CD4-positive, CD25-positive, alpha-beta regulatory T cell (primary cell): ENCODE results near the gene HIRA. TPM values are rescaled to one million over a fixed set of nuclear protein-coding genes. Genes with fewer than 3 reads are reported as not detected.
"Not testable (repeated sequence)": the region's sequence is repeated elsewhere in the genome, so short reads cannot be mapped to it uniquely, and the experiment has no call there.

Experiments used
- ATAC-seq, 2 donors: fragments of 150-1000 bp; cut with Tn5 transposase; one replicate each; pipeline ENCODE4 v1.10.0; 2021; ENCODE audit warnings: low read depth in 2 of 2, moderate number of reproducible peaks in 2 of 2, moderate library complexity in 1 of 2
- DNase-seq, 3 donors: peaks; one replicate each; pipeline versions ENCODE4 v3.0.0 to v3.0.0-alpha.2; 2012 to 2022; ENCODE audit warnings: mixed read lengths in 1 of 3
- H3K27ac ChIP-seq: one replicate; pipeline ENCODE4 v1.7.0; 2013; ENCODE audit warnings: mild to moderate bottlenecking, low read length; ENCODE audit not compliant: insufficient read depth, poor library complexity, severe bottlenecking
- H3K27me3 ChIP-seq: one replicate; pipeline ENCODE4 v1.7.0; 2013; ENCODE audit warnings: low read length; ENCODE audit not compliant: control insufficient read depth, insufficient read depth
- H3K36me3 ChIP-seq: one replicate; pipeline ENCODE4 v1.7.0; 2013; ENCODE audit warnings: mild to moderate bottlenecking, low read length, moderate library complexity; ENCODE audit not compliant: control insufficient read depth, insufficient read depth
- H3K4me1 ChIP-seq: 2 replicates; pipeline ENCODE4 v1.7.0; 2013; ENCODE audit warnings: mild to moderate bottlenecking, low read length; ENCODE audit not compliant: insufficient read depth, control insufficient read depth, poor library complexity, severe bottlenecking
- H3K4me3 ChIP-seq: one replicate; pipeline ENCODE4 v1.7.0; 2013; ENCODE audit warnings: low read depth, mild to moderate bottlenecking, low read length, moderate library complexity
- H3K9me3 ChIP-seq, 2 experiments: 1 replicate in 1 of 2; 2 replicates in 1 of 2; pipeline ENCODE4 v1.7.0; 2013; ENCODE audit warnings: low read length in 2 of 2, mild to moderate bottlenecking in 1 of 2, moderate library complexity in 1 of 2; ENCODE audit not compliant: control insufficient read depth in 2 of 2
- H3K27ac Mint-ChIP-seq, 3 donors: one replicate each; pipeline ENCODE4 v1.8.0; 2020 to 2022; ENCODE audit warnings: mild to moderate bottlenecking in 3 of 3, mixed read lengths in 3 of 3, moderate library complexity in 2 of 3
- H3K27me3 Mint-ChIP-seq: one replicate; pipeline ENCODE4 v1.8.0; 2022; ENCODE audit warnings: mild to moderate bottlenecking, mixed read lengths
- H3K36me3 Mint-ChIP-seq: one replicate; pipeline ENCODE4 v1.8.0; 2020; ENCODE audit warnings: mixed read lengths
- H3K4me1 Mint-ChIP-seq, 4 donors: one replicate each; pipeline ENCODE4 v1.8.0; 2020 to 2022; ENCODE audit warnings: mixed read lengths in 4 of 4, mild to moderate bottlenecking in 1 of 4
- H3K4me3 Mint-ChIP-seq, 4 donors: one replicate each; pipeline ENCODE4 v1.8.0; 2020 to 2022; ENCODE audit warnings: mild to moderate bottlenecking in 4 of 4, mixed read lengths in 4 of 4, moderate library complexity in 3 of 4
- H3K9me3 Mint-ChIP-seq, 7 donors: one replicate each; pipeline ENCODE4 v1.8.0; 2020 to 2022; ENCODE audit warnings: mixed read lengths in 7 of 7, mild to moderate bottlenecking in 3 of 7, moderate library complexity in 2 of 7
- polyA plus RNA-seq, 4 donors: library from polyadenylated mRNA; unstranded; fragments of 300-500 nt; fragmentation: Illumina TruSeq; gene quantifications; one replicate each; pipeline ENCODE4 v1.2.3, GENCODE V29; 2021
- total RNA-seq: library from RNA; stranded (reverse); gene quantifications from one replicate; pipeline ENCODE4 v1.2.3, GENCODE V29; 2022

HIRA gene
- total and polyA plus RNA-seq, 5 donors from 2014 or later, result 1.4 to 30.2 (median 3.0) TPM

DNA sequence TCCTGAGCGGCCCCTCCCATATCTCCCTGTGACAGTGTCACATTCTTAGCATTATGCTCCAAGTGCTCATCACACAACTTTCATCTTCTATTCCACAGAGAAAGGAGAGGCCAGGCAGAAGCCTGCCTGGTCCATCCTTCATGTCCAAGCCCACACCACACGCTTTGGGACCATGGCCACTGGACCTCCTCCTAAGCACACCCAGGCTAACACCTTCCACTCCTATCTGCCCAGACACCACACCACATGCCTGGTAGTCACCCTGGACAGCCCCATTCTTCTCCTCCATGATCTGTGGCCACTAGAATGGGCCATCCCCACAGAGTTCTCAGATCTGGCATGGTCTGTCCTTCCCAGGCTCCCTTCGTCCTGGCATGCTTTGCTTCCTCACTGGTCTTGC lies 55.3 kb downstream of the HIRA start:
- ATAC-seq (no peak), DNase-seq (no peak)
- Mint-ChIP-seq H3K27ac (peak overlapping the region in 2 of 3 donors; percentile 18 to 49), H3K36me3 (peaks cover 44% of the 10 kb centered on the region), H3K9me3 (peaks cover 0 to 2% (median 0%) of the 10 kb centered on the region in 7 donors), H3K4me3 (no peak overlapping the region), H3K4me1 (no peaks in the 10 kb centered on the region), H3K27me3 (no peaks in the 10 kb centered on the region)
- Histone ChIP-seq H3K27ac (no peak overlapping the region), H3K9me3 (no peaks in the 10 kb centered on the region), H3K4me1 (no peaks in the 10 kb centered on the region), H3K27me3 (no peaks in the 10 kb centered on the region), H3K4me3 (no peak overlapping the region), H3K36me3 (peaks cover 67% of the 10 kb centered on the region)

DNA sequence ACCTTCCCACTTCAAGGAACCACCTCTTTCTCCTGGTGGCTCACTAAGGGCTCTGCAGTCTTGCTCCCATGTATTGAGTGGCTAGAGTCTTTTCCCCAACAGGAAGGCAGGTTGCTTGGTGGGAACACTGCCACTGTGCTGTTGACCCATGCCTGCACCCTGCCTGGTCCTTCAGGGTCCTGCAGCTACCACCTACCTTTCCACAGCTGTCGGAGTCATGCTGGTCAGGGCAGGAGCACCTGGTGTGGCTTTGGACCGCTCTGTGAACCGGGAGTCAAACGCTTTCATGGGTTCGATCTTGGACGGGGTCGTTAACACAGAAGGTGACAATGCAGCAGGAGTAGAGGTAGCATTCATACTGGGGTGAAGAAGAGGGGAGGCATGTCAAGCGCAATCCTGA lies 56.1 kb downstream of the HIRA start:
- DNase-seq, result no peak
- H3K36me3 Mint-ChIP-seq, result peaks cover 44% of the 10 kb centered on the region
- ATAC-seq, result no peak
- Histone ChIP-seq H3K4me1 (no peaks in the 10 kb centered on the region), H3K9me3 (no peaks in the 10 kb centered on the region), H3K4me3 (no peak overlapping the region), H3K27ac (no peak overlapping the region), H3K27me3 (no peaks in the 10 kb centered on the region), H3K36me3 (peaks cover 72% of the 10 kb centered on the region)
- H3K9me3 Mint-ChIP-seq, result peaks cover 0 to 2% (median 0%) of the 10 kb centered on the region in 7 donors
- H3K4me1 Mint-ChIP-seq, result no peaks in the 10 kb centered on the region
- H3K4me3 Mint-ChIP-seq, result no peak overlapping the region
- no peaks in the 10 kb centered on the region for H3K27me3 Mint-ChIP-seq
- no peak overlapping the region for H3K27ac Mint-ChIP-seq

DNA sequence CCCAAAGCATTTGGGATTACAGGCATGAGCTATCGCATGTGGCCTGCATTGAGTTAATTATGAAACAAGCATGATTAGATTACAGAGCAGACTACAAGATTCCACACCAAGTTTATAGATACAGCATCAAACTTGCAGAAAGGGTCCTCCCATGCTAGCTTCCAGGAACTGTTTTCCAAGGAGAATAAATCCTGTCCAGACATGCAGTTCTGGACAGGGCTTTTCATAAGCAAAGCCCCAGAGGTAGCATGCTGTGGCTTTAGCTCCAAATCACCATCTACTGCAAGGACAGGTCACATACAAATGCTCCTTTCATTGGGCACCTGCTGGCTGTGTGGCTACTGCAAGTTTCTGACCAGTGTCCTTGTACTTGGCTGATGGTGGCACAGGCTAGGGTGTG lies 57.1 kb downstream of the HIRA start:
- ATAC-seq (no peak), DNase-seq (no peak)
- Histone ChIP-seq H3K36me3 (peaks cover 74% of the 10 kb centered on the region), H3K4me3 (no peak overlapping the region), H3K27me3 (no peaks in the 10 kb centered on the region), H3K27ac (no peak overlapping the region), H3K9me3 (no peaks in the 10 kb centered on the region), H3K4me1 (no peaks in the 10 kb centered on the region)
- Mint-ChIP-seq H3K9me3 (peaks cover 0 to 2% (median 0%) of the 10 kb centered on the region in 7 donors), H3K36me3 (peaks cover 44% of the 10 kb centered on the region), H3K4me3 (no peak overlapping the region), H3K27ac (no peak overlapping the region), H3K4me1 (no peaks in the 10 kb centered on the region), H3K27me3 (no peaks in the 10 kb centered on the region)

DNA sequence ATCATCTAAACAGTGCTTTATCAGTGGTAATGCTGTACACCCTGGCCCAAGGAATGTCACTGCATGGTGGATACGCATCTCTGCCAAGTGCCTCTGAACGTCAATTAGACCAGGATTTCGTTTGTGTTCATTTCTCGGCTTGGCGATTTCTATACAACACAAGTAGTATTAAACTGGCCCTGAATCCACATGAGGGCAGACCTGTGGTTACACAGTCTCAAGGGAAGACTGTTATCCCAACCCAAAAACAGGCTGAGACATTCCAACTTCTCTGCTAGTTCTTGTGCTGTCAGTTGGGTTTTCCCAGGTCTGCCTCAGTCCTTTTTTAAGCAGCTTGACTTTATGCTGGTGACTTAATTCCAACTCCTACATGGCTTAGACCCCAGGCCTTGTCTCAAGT lies 58.1 kb downstream of the HIRA start:
- ATAC-seq (no peak), DNase-seq (no peak)
- peaks cover 47% of the 10 kb centered on the region for H3K36me3 Mint-ChIP-seq
- H3K36me3 ChIP-seq, result peaks cover 80% of the 10 kb centered on the region
- H3K27ac Mint-ChIP-seq, result no peak overlapping the region
- no peaks in the 10 kb centered on the region for H3K27me3 Mint-ChIP-seq
- H3K4me3 Mint-ChIP-seq, result no peak overlapping the region
- no peaks in the 10 kb centered on the region for H3K4me1 Mint-ChIP-seq
- no peak overlapping the region for H3K27ac ChIP-seq
- no peaks in the 10 kb centered on the region for H3K4me1 ChIP-seq
- no peaks in the 10 kb centered on the region for H3K27me3 ChIP-seq
- no peak overlapping the region for H3K4me3 ChIP-seq
- no peaks in the 10 kb centered on the region for H3K9me3 ChIP-seq
- peaks cover 0 to 2% (median 0%) of the 10 kb centered on the region in 7 donors for H3K9me3 Mint-ChIP-seq

DNA sequence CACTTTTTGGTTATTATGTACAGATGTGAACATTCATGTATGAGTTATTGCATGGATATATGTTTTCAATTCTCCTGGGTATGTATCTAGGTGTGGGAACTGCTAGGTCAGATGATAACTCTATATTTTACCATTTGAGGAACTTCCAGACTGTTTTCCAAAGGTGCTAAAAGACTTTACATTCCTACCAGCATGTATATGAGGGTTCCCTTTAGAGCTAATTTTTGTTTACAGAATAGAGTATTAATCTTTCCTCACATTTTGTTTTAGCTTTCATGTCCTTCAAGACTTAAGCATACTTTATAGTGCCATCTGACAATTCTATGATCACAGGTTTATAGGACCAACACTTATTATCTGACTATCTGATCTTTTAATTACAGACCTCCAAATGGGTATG lies 59.6 kb downstream of the HIRA start:
- DNase-seq (no peak), ATAC-seq (no peak)
- Mint-ChIP-seq H3K27ac (peak overlapping the region in 1 of 3 donors; percentile 18), H3K9me3 (peaks cover 0 to 2% (median 0%) of the 10 kb centered on the region in 7 donors), H3K4me3 (no peak overlapping the region), H3K36me3 (peaks cover 43% of the 10 kb centered on the region), H3K27me3 (no peaks in the 10 kb centered on the region), H3K4me1 (no peaks in the 10 kb centered on the region)
- no peaks in the 10 kb centered on the region for H3K4me1 ChIP-seq
- H3K4me3 ChIP-seq, result no peak overlapping the region
- no peaks in the 10 kb centered on the region for H3K27me3 ChIP-seq
- H3K27ac ChIP-seq, result no peak overlapping the region
- H3K9me3 ChIP-seq, result no peaks in the 10 kb centered on the region
- H3K36me3 ChIP-seq, result peaks cover 80% of the 10 kb centered on the region

DNA sequence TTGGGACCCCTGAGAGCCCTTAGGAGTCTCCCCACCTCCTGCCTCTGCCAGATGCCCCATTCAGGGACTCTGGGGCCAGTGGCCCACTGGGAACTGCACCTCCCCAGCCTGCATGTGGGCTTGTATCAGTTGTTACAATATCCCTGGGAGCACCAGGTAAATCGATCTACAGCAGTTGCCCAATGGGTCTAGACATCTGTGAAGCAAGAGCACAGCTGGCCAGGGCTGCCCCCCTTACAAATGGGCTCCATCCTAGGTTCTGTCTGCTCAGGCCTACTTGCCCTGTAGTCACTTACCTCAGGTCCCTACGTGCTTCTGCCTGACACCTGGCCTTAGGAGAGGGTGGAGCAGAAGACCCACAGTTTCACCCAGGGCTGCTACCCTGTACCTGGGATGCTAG lies 62.7 kb downstream of the HIRA start:
- no peak for ATAC-seq
- H3K4me3 Mint-ChIP-seq, result no peak overlapping the region
- no peak overlapping the region for H3K27ac Mint-ChIP-seq
- no peak for DNase-seq
- Histone ChIP-seq H3K9me3 (no peaks in the 10 kb centered on the region), H3K4me3 (no peak overlapping the region), H3K36me3 (peaks cover 72% of the 10 kb centered on the region), H3K27me3 (no peaks in the 10 kb centered on the region), H3K27ac (no peak overlapping the region), H3K4me1 (no peaks in the 10 kb centered on the region)
- H3K27me3 Mint-ChIP-seq, result no peaks in the 10 kb centered on the region
- peaks cover 0 to 5% (median 0%) of the 10 kb centered on the region in 4 donors for H3K4me1 Mint-ChIP-seq
- peaks cover 29% of the 10 kb centered on the region for H3K36me3 Mint-ChIP-seq
- no peaks in the 10 kb centered on the region for H3K9me3 Mint-ChIP-seq

DNA sequence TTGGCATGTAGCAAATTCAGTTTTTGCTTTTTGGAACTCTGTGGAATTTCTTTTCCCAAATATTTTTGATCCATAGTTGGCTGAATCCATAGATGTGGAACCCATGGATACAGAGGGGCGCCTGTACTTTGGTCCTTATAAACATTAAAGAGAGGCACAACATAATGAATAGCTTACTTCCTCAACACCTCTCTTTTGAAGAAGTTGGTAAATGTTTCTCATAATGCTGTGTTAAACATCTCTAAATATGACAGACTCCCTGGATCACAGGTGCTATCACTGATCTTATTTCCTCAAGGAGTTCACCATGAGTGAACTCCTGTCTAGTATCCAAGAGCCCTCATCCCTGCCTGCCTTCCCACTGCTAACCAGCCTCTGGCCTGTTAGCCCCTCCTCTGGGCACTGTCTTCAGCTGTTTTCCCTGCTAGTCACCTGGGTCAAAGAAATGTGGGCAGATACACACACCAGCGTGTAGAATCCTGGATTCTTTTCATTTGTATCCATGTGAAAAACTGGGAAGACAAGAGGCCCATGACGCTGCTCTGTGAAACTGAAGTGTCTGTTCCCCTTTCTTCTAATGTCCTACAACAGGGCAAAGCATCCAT lies 63.7 kb downstream of the HIRA start:
- no peak overlapping the region for H3K27ac Mint-ChIP-seq
- H3K27me3 Mint-ChIP-seq, result no peaks in the 10 kb centered on the region
- peaks cover 66% of the 10 kb centered on the region for H3K36me3 ChIP-seq
- no peaks in the 10 kb centered on the region for H3K4me1 ChIP-seq
- H3K9me3 Mint-ChIP-seq, result no peaks in the 10 kb centered on the region
- ATAC-seq (no peak), DNase-seq (no peak)
- no peaks in the 10 kb centered on the region for H3K27me3 ChIP-seq
- peaks cover 0 to 5% (median 0%) of the 10 kb centered on the region in 4 donors for H3K4me1 Mint-ChIP-seq
- peaks cover 25% of the 10 kb centered on the region for H3K36me3 Mint-ChIP-seq
- no peak overlapping the region for H3K4me3 ChIP-seq
- H3K9me3 ChIP-seq, result no peaks in the 10 kb centered on the region
- no peak overlapping the region for H3K4me3 Mint-ChIP-seq
- H3K27ac ChIP-seq, result no peak overlapping the region

DNA sequence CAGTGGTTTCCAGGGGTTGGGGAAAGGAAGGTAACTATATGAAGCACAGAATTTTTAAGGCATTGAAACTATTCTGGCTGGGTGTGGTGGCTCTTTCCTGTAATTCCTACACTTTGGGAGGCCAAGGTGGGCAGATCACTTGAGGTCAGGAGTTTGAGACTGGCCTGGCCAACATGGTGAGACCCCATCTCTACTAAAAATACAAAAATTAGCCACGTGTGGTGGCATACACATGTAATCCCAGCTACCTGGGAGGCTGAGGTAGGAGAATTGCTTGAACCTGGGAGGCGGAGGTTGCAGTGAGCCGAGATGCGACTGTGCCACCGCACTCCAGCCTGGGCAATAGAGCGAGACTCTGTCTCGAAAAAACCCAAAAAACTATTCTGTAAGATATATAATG lies 68.0 kb downstream of the HIRA start:
- H3K4me1 Mint-ChIP-seq, DNase-seq, H3K4me1 ChIP-seq, ATAC-seq, H3K9me3 Mint-ChIP-seq, H3K27ac ChIP-seq, H3K9me3 ChIP-seq, H3K27me3 Mint-ChIP-seq, H3K4me3 Mint-ChIP-seq, H3K27me3 ChIP-seq, H3K4me3 ChIP-seq, H3K27ac Mint-ChIP-seq: not testable (repeated sequence)
- H3K36me3 Mint-ChIP-seq, result peaks cover 22% of the 10 kb centered on the region
- peaks cover 74% of the 10 kb centered on the region for H3K36me3 ChIP-seq
